ENCODE measurements around the gene GRIPAP1. TPM values are rescaled to one million over a fixed set of nuclear protein-coding genes. Genes with fewer than 3 reads are reported as not detected.

The GRIPAP1 gene
- polyA plus RNA-seq, 1 experiment = 23.5 TPM

DNA sequence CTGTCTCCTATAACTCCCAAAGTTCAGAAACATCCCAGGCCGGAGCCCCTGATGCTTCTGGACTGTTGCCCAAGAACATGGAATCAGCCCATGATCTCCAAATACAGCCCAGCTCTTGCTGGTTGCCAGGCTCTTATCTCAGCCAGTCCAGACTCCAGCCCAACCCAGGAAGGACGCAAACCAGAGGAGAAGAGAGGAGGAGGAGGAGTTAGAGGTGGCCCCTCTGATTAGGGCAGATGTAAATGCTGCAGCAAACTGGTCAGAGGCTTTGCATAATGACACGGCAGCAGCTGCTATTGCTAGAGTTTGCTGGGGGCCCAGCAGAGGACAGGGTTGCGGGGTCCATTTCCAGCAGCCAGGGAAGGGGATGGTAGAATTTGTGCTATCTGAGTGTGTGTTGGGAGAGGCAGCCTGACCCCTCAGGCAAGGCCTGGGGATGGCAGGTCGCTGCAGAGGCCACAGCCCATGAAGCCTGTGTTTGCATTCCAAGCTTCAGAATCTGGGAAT lies 40.4 kb downstream of the GRIPAP1 start:
- TF ChIP-seq, protein P1, sequence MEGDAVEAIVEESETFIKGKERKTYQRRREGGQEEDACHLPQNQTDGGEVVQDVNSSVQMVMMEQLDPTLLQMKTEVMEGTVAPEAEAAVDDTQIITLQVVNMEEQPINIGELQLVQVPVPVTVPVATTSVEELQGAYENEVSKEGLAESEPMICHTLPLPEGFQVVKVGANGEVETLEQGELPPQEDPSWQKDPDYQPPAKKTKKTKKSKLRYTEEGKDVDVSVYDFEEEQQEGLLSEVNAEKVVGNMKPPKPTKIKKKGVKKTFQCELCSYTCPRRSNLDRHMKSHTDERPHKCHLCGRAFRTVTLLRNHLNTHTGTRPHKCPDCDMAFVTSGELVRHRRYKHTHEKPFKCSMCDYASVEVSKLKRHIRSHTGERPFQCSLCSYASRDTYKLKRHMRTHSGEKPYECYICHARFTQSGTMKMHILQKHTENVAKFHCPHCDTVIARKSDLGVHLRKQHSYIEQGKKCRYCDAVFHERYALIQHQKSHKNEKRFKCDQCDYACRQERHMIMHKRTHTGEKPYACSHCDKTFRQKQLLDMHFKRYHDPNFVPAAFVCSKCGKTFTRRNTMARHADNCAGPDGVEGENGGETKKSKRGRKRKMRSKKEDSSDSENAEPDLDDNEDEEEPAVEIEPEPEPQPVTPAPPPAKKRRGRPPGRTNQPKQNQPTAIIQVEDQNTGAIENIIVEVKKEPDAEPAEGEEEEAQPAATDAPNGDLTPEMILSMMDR (IDR thresholded peaks at IDR 0.05; ENCODE audit: insufficient read depth, low read depth, low read length) = no peak
- Histone ChIP-seq H3K27me3 (ENCODE audit: control insufficient read depth, insufficient read depth, low read length) (no peaks in the 10 kb centered on the region), H3K36me3 (ENCODE audit: control insufficient read depth, insufficient read depth, low read length) (no peaks in the 10 kb centered on the region), H3K4me3 (ENCODE audit: low read depth, low read length) (no peak overlapping the region)
- POLR2A ChIA-PET = no interaction called here
- CTCF ChIA-PET = interaction anchor here (0.7 kb wide), 1 partner anchor 10 kb away, joined by 3 read pairs; the partner anchor contains the start of gene KCND1
- DNase-seq (ENCODE audit: low read depth) = no peak

DNA sequence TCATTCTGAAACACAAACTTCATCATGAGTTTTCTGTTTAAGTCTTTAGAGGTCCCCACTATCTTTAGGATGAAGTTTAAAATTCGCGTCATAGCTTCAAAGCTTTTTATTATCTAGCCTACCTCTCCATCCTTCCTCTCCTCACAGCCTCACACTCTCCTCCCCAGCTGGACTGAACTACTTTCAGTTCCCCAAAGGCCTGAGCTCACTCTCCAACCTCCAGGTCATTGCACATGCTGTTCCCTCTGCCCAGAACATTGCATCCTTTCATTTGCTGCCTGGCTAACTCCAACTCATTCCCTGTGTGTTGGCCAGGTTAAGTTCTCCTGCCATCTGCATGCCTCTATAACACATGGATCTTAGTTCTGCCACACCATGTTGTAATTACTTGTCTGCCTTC lies 41.8 kb downstream of the GRIPAP1 start:
- ChIA-PET CTCF (interaction anchor here (1.3 kb wide), 1 partner anchor 14 kb away, joined by 4 read pairs; no protein-coding TSS in a partner anchor), POLR2A (no interaction called here)
- H3K36me3 ChIP-seq (ENCODE audit: control insufficient read depth, insufficient read depth, low read length) = peaks cover 3% of the 10 kb centered on the region
- no peak for DNase-seq (ENCODE audit: low read depth)
- TF ChIP-seq, protein P1 (IDR thresholded peaks at IDR 0.05; ENCODE audit: insufficient read depth, low read depth, low read length) = no peak
- no peak overlapping the region for H3K4me3 ChIP-seq (ENCODE audit: low read depth, low read length)
- H3K27me3 ChIP-seq (ENCODE audit: control insufficient read depth, insufficient read depth, low read length) = no peaks in the 10 kb centered on the region

DNA sequence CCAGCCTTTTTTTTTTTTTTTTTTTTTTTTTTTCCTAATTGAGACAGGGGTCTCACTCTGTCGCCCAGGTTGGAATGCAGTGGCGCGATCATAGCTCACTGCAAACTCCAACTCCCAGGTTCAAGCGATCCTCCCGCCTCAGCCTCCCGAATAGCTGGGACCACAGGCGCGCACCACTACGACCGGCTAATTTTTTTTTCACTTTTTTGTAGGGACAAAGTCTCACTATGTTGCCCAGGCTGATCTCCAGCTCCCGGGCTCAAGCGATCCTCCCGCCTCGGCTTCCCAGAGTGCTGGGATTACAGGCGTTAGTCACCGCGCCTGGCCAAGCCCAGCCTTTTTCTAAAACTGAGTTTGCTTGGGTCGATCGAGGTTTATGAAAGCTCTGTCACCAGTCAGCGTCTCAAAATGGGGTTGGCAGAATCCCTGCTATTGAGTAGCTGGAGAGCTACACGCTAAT lies 43.4 kb downstream of the GRIPAP1 start:
- peak overlapping the region; percentile 43 for H3K4me3 ChIP-seq (ENCODE audit: low read depth, low read length)
- CTCF ChIA-PET = interaction anchor here (0.5 to 1.2 kb wide), 4 partner anchors 13 to 44 kb away, joined by 3 to 4 read pairs (median 3); partner anchors contain the start of genes GRIPAP1 and KCND1
- peaks cover 7% of the 10 kb centered on the region for H3K36me3 ChIP-seq (ENCODE audit: control insufficient read depth, insufficient read depth, low read length)
- TF ChIP-seq, protein P1 (IDR thresholded peaks at IDR 0.05; ENCODE audit: insufficient read depth, low read depth, low read length) = no peak
- H3K27me3 ChIP-seq (ENCODE audit: control insufficient read depth, insufficient read depth, low read length) = no peaks in the 10 kb centered on the region
- no peak for DNase-seq (ENCODE audit: low read depth)
- POLR2A ChIA-PET = interaction anchor here (0.6 to 1.4 kb wide), 3 partner anchors 47 to 281 kb away, joined by 4 to 6 read pairs (median 6); no protein-coding TSS in a partner anchor

DNA sequence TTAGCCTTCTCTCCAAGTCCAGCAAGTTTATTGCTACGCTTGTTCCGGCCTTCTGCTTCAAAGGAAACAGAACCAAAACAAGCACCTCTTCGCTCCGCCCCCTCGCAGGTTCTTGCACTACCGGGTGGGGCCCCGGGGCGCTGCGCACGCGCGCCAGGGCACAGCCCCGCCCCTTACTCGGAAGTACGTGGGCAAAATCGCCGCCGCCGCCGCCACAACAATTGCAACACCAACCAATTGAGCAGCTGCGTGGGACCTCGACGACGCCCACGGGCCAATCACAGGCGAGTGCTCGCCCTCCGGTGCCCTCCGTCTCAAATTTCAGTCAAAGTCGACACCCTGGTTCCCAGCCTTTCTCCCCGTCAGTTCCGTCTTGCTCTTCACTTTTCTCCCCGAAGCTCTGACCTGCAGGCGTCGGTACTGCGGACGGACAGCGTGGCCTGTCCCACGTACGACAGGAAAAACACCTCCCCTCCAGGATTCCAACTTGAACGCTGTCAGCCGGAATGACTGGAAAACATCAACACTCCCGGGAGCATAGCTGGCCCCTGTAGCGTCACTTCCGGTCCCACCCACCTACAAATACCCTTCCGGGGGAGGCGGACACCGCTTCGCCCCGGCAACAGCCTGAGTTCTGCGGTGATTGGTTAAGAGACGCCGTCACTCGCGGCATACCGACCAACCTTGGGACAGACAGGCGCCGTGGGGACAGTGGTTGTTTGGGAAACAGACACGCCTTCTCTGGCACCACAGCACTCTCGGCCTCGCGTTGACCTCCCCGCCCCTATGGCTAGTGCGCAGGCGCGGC lies 44.0 kb downstream of the GRIPAP1 start:
- TF ChIP-seq, protein P1 (IDR thresholded peaks at IDR 0.05; ENCODE audit: insufficient read depth, low read depth, low read length) = no peak
- CTCF ChIA-PET = interaction anchor here (0.5 to 1.2 kb wide), 3 partner anchors 14 to 44 kb away, joined by 3 to 4 read pairs (median 3); partner anchors contain the start of genes GRIPAP1 and KCND1

DNA sequence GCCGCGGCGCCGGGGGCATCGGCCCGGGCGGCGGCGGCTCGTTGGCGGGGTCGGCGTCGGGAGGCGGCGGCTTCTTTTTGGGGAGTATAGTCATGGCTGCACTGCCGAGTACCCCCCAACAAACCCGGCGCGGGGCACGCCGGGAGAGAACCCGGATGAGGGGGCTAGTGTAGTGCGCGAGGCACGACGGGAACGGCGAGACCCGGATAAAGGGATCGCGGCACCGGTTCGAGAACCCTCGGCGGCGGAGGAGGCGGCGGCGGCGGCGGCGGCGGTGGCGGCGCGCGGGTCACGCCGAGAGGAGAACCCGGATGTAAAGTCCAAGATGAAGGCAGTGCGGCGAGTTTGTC lies 44.6 kb downstream of the GRIPAP1 start, which contains the start of gene OTUD5:
Gene OTUD5, minus strand, starts transcription at position 131 of the 350 bp plus-strand sequence. Its CDS starts 37 bp downstream, at position 94.
- no peak for DNase-seq (ENCODE audit: low read depth)
- CTCF ChIA-PET = interaction anchor here (1.2 kb wide), 1 partner anchor 14 kb away, joined by 4 read pairs; the partner anchor contains the start of gene KCND1
- no peaks in the 10 kb centered on the region for H3K27me3 ChIP-seq (ENCODE audit: control insufficient read depth, insufficient read depth, low read length)
- TF ChIP-seq, protein P1 (IDR thresholded peaks at IDR 0.05; ENCODE audit: insufficient read depth, low read depth, low read length) = no peak
- H3K4me3 ChIP-seq (ENCODE audit: low read depth, low read length) = peak within 1 kb of the TSS; percentile 73
- POLR2A ChIA-PET = interaction anchor here (1.4 kb wide), 1 partner anchor 84 kb away, joined by 6 read pairs; no protein-coding TSS in a partner anchor
- peaks cover 7% of the 10 kb centered on the region for H3K36me3 ChIP-seq (ENCODE audit: control insufficient read depth, insufficient read depth, low read length)

More for the DNA sequence above, 44.0 kb downstream of the GRIPAP1 start:
- DNase-seq (ENCODE audit: low read depth) = peak; percentile 87
- H3K27me3 ChIP-seq (ENCODE audit: control insufficient read depth, insufficient read depth, low read length) = no peaks in the 10 kb centered on the region
- peaks cover 7% of the 10 kb centered on the region for H3K36me3 ChIP-seq (ENCODE audit: control insufficient read depth, insufficient read depth, low read length)
- POLR2A ChIA-PET = interaction anchor here (0.6 to 1.4 kb wide), 2 partner anchors 84 to 282 kb away, joined by 4 to 6 read pairs; no protein-coding TSS in a partner anchor
- H3K4me3 ChIP-seq (ENCODE audit: low read depth, low read length) = peak overlapping the region; percentile 73

Measured in BJ (cell line).